ENCODE measurements around the gene TFDP1. TPM values are rescaled to one million over a fixed set of nuclear protein-coding genes. Genes with fewer than 3 reads are reported as not detected.

The TFDP1 gene
- total RNA-seq, 3 donors from 2014 or later (not counting 1 experiment from before 2014, with no cell fraction given), result 26.3 to 44.3 (median 29.2) TPM

DNA sequence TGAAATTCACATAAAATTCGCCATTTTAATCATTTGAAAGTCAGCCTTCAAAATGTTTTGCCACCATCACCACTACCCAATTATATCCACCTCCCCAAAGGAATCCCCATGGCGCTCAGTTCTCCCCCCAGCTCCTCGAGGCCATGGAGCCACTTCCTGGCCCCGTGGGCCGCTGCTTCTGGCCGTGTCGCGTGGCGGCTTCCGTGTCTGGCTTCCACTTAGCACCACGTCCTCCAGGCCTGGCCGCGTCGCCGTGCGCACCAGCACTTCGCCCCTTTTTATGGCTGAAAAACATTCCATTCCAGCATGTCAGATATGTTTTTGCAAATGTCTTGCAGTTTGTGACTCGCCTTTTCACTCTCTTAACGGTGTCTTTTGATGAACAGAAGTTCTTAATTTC lies 47.3 kb upstream of the TFDP1 start:
- ATAC-seq (no peak), DNase-seq (no peak)
- WGBS (ENCODE audit: insufficient coverage), result 93% methylated on average over 19 of the region's 19 CpGs
- no peaks in the 10 kb centered on the region for H3K4me1 ChIP-seq (ENCODE audit: control insufficient read depth, insufficient read depth, low read length)
- TF ChIP-seq, protein P1, sequence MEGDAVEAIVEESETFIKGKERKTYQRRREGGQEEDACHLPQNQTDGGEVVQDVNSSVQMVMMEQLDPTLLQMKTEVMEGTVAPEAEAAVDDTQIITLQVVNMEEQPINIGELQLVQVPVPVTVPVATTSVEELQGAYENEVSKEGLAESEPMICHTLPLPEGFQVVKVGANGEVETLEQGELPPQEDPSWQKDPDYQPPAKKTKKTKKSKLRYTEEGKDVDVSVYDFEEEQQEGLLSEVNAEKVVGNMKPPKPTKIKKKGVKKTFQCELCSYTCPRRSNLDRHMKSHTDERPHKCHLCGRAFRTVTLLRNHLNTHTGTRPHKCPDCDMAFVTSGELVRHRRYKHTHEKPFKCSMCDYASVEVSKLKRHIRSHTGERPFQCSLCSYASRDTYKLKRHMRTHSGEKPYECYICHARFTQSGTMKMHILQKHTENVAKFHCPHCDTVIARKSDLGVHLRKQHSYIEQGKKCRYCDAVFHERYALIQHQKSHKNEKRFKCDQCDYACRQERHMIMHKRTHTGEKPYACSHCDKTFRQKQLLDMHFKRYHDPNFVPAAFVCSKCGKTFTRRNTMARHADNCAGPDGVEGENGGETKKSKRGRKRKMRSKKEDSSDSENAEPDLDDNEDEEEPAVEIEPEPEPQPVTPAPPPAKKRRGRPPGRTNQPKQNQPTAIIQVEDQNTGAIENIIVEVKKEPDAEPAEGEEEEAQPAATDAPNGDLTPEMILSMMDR (IDR thresholded peaks at IDR 0.05), result no peak
- no peak overlapping the region for H3K4me3 Mint-ChIP-seq
- peaks cover under 1% of the 10 kb centered on the region for H3K9me3 ChIP-seq (ENCODE audit: control insufficient read depth, insufficient read depth, low read length)
- peaks cover 0 to 3% of the 10 kb centered on the region in 2 donors for H3K9me3 Mint-ChIP-seq
- H3K4me1 Mint-ChIP-seq, result no peaks in the 10 kb centered on the region
- peaks cover 3% of the 10 kb centered on the region for H3K36me3 ChIP-seq (ENCODE audit: control insufficient read depth, insufficient read depth, low read length)
- H3K36me3 Mint-ChIP-seq, result no peaks in the 10 kb centered on the region
- no peak overlapping the region for H3K27ac ChIP-seq (ENCODE audit: low read length)
- peak overlapping the region in 1 of 2 donors; percentile 1 for H3K27ac Mint-ChIP-seq
- H3K27me3 Mint-ChIP-seq (ENCODE audit: low read depth in 2 of 2), result no peaks in the 10 kb centered on the region
- intact Hi-C loops (cut with micrococcal nuclease), result no loop called here
- H3K27me3 ChIP-seq (ENCODE audit: control insufficient read depth, insufficient read depth, low read length), result no peaks in the 10 kb centered on the region
- no peak overlapping the region for H3K4me3 ChIP-seq (ENCODE audit: low read length)

DNA sequence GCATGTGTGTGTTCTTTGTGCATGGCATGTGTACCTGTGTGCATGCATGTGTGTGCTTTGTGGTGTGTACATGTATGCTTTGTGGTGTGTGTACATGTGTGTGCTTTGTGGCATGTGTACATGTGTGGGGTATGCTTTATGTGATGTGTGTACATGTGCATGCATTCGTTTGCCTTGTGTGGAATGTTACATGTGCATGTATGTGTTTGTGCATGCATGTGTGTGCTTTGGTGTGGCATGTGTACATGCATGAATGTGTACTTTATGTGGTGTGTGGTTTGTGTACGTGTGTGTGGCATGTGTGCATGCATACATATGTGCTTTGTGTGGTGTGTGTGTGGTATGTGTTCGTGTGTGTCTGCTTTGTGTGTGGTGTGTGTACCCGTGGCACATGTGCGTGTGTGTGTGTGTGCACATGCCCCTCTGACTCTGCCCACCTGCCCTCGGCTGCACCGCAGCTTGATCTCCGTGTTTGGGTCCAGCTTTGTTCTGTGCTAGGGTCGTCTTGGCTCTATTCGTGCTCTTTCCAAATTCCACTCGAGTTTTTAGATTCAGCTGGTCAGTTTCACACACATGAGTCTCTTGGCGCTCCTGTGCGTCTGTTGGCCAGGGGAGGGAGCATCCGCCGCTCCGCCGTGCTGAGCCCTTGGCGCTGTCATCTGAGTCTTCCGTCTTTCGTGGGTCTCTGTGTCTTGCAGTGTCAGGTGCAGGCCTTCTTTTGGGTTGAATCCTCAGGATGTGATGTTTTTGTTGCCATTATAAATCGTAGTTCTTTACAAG lies 46.5 kb upstream of the TFDP1 start:
- H3K36me3 ChIP-seq (ENCODE audit: control insufficient read depth, insufficient read depth, low read length), result peaks cover 3% of the 10 kb centered on the region

DNA sequence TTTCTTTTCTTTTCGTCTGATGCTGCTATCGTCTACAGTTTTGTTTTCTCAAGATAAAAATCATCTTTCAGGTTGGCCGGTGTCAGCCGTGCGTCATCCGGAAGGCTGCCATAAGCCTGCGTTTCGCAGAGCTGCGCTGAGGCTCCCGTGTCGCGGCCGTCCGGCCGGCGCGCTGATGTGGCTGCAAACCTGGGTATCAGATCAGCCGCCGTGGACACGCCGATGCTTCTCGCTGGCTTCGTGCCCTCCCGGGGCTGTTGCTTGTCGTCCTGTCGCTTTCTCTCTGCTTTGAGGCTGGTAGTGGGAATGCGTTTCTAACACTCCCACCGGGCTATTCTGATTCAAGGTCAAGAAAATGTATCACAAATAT lies 45.9 kb upstream of the TFDP1 start:
- Histone ChIP-seq H3K9me3 (ENCODE audit: control insufficient read depth, insufficient read depth, low read length) (peaks cover 4% of the 10 kb centered on the region), H3K27ac (ENCODE audit: low read length) (no peak overlapping the region), H3K36me3 (ENCODE audit: control insufficient read depth, insufficient read depth, low read length) (peaks cover 3% of the 10 kb centered on the region), H3K4me1 (ENCODE audit: control insufficient read depth, insufficient read depth, low read length) (no peaks in the 10 kb centered on the region), H3K4me3 (ENCODE audit: low read length) (no peak overlapping the region), H3K27me3 (ENCODE audit: control insufficient read depth, insufficient read depth, low read length) (no peaks in the 10 kb centered on the region)
- Mint-ChIP-seq H3K4me1 (peaks cover 4% of the 10 kb centered on the region in 2 donors), H3K27ac (peak overlapping the region in 1 of 2 donors; percentile 12), H3K27me3 (ENCODE audit: low read depth in 2 of 2) (no peaks in the 10 kb centered on the region), H3K4me3 (no peak overlapping the region), H3K9me3 (peaks cover 0 to 3% of the 10 kb centered on the region in 2 donors), H3K36me3 (no peaks in the 10 kb centered on the region)
- ATAC-seq (no peak), DNase-seq (no peak)
- WGBS (ENCODE audit: insufficient coverage), result 94% methylated on average over 28 of the region's 28 CpGs
- TF ChIP-seq, protein P1 (IDR thresholded peaks at IDR 0.05), result no peak
- intact Hi-C loops (cut with micrococcal nuclease), result no loop called here

More for the DNA sequence above, 46.5 kb upstream of the TFDP1 start:
- 96% methylated on average over 21 of the region's 21 CpGs for WGBS (ENCODE audit: insufficient coverage)
- DNase-seq (no peak), ATAC-seq (no peak)
- Mint-ChIP-seq H3K9me3 (peaks cover 0 to 3% of the 10 kb centered on the region in 2 donors), H3K4me3 (no peak overlapping the region), H3K36me3 (no peaks in the 10 kb centered on the region), H3K27ac (peak overlapping the region in 1 of 2 donors; percentile 12), H3K27me3 (ENCODE audit: low read depth in 2 of 2) (no peaks in the 10 kb centered on the region), H3K4me1 (no peaks in the 10 kb centered on the region)
- Histone ChIP-seq H3K27ac (ENCODE audit: low read length) (no peak overlapping the region), H3K9me3 (ENCODE audit: control insufficient read depth, insufficient read depth, low read length) (peaks cover 4% of the 10 kb centered on the region), H3K4me3 (ENCODE audit: low read length) (no peak overlapping the region), H3K4me1 (ENCODE audit: control insufficient read depth, insufficient read depth, low read length) (no peaks in the 10 kb centered on the region), H3K27me3 (ENCODE audit: control insufficient read depth, insufficient read depth, low read length) (no peaks in the 10 kb centered on the region)
- TF ChIP-seq, protein P1 (IDR thresholded peaks at IDR 0.05), result no peak
- intact Hi-C loops (cut with micrococcal nuclease), result no loop called here
